ENCODE data around the gene UBXN7.

Gene UBXN7

GRCh38 chr3:196298521-196298920, 133.7 kb downstream of the UBXN7 start:
- DNase-seq (ENCODE audit: insufficient read length, low spot score) (no peak), FAIRE-seq (no peak)
- no peak for TF ChIP-seq POLR2A (IDR thresholded peaks at IDR 0.05; ENCODE audit: low read depth, low read length)

All from H54 (cell line).